Measurements from ENCODE around the gene DHRS13. TPM values are rescaled to one million over a fixed set of nuclear protein-coding genes. Genes with fewer than 3 reads are reported as not detected.

Gene DHRS13
- polyA plus RNA-seq, 1 donor (not counting 4 experiments of a cell fraction or from before 2014, with no cell fraction given) = 3.4 TPM

DNA sequence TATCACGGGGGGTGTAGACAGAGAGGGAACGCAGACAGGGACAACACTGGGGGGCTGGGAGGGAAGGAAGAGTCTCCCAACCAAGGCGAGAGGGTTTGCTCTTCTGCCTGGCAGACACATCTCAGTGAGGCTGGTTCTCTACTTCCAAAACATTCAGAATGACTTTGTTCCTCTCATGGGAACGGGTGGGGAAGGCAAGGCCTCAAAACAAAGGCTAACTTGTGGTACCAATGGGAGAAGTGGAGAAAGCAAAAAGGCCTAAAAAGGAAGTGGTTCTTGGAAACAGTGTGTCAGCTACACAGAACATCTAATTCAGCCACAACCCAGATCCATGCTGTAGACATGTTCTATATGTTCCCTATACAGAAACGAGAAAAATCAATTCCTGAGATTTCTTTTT lies 12.9 kb downstream of the DHRS13 start:
- Histone ChIP-seq H3K4me1 (ENCODE audit: control insufficient read depth, extremely low read depth, insufficient read depth, low read length) (peaks cover 16% of the 10 kb centered on the region), H4K20me1 (ENCODE audit: control insufficient read depth, extremely low read depth, insufficient read depth, low read length) (no peaks in the 10 kb centered on the region), H3K27ac (ENCODE audit: control insufficient read depth, insufficient read depth, low read length) (no peak overlapping the region), H3K9ac (ENCODE audit: control insufficient read depth, extremely low read depth, insufficient read depth, low read length) (no peak overlapping the region), H3K27me3 (ENCODE audit: control insufficient read depth, extremely low read depth, insufficient read depth, low read length) (no peaks in the 10 kb centered on the region), H3K4me3 (ENCODE audit: control insufficient read depth in 2 of 3, extremely low read depth in 1 of 3, insufficient read depth in 2 of 3, low read depth in 1 of 3, low read length in 3 of 3) (no peak overlapping the region), H3K9me3 (ENCODE audit: control insufficient read depth, low read depth, low read length) (no peaks in the 10 kb centered on the region), H2AFZ (ENCODE audit: control insufficient read depth, low read length) (no peak overlapping the region), H3K9me1 (ENCODE audit: control insufficient read depth, extremely low read depth, insufficient read depth, low read length) (no peaks in the 10 kb centered on the region), H3K4me2 (ENCODE audit: control insufficient read depth, extremely low read depth, insufficient read depth, low read depth, low read length) (no peak overlapping the region), H3K36me3 (ENCODE audit: control insufficient read depth in 2 of 2, extremely low read depth in 1 of 2, insufficient read depth in 2 of 2, low read length in 2 of 2) (peaks cover 9 to 11% of the 10 kb centered on the region in 2 experiments), H3K79me2 (ENCODE audit: control insufficient read depth, insufficient read depth, low read length) (peaks cover 6% of the 10 kb centered on the region)
- dilution Hi-C loops (cut with MboI; ENCODE audit: extremely low pct_ligation_motif_present, low sequenced_read_pairs) = no loop called here
- FAIRE-seq (no peak), DNase-seq (ENCODE audit: low read depth, low spot score) (no peak)
- TF ChIP-seq, protein P1, sequence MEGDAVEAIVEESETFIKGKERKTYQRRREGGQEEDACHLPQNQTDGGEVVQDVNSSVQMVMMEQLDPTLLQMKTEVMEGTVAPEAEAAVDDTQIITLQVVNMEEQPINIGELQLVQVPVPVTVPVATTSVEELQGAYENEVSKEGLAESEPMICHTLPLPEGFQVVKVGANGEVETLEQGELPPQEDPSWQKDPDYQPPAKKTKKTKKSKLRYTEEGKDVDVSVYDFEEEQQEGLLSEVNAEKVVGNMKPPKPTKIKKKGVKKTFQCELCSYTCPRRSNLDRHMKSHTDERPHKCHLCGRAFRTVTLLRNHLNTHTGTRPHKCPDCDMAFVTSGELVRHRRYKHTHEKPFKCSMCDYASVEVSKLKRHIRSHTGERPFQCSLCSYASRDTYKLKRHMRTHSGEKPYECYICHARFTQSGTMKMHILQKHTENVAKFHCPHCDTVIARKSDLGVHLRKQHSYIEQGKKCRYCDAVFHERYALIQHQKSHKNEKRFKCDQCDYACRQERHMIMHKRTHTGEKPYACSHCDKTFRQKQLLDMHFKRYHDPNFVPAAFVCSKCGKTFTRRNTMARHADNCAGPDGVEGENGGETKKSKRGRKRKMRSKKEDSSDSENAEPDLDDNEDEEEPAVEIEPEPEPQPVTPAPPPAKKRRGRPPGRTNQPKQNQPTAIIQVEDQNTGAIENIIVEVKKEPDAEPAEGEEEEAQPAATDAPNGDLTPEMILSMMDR (optimal IDR thresholded peaks at IDR 0.05 in 1 of 3, IDR thresholded peaks at IDR 0.05 in 1 of 3, conservative IDR thresholded peaks at IDR 0.05 in 1 of 3; ENCODE audit: extremely low read depth in 1 of 3, insufficient read depth in 2 of 3, low read length in 3 of 3) = no peak
- no peak for TF ChIP-seq EZH2 (IDR thresholded peaks at IDR 0.05; ENCODE audit: low read length)

DNA sequence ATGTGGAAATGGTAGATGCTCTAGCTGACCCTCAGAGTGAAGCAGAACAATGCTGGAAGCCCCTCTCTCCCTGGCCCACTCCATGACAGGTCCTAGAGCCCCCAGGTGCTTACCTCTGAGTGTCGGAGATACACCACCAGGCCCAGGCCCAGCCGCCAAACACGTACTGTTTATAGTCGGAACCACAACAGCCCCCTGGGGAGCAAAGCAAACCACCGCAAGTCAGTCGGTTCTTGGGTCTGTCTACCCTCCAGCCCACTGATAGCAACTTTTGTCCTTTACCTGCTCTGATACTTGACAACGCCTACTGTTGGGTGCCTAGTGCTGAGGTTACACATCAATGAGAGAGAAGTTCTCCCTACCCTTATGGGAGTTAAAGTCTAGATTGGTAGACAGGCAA lies 14.0 kb downstream of the DHRS13 start:
- dilution Hi-C loops (cut with MboI; ENCODE audit: extremely low pct_ligation_motif_present, low sequenced_read_pairs) = no loop called here
- FAIRE-seq (no peak), DNase-seq (ENCODE audit: low read depth, low spot score) (no peak)
- Histone ChIP-seq H3K9ac (ENCODE audit: control insufficient read depth, extremely low read depth, insufficient read depth, low read length) (no peak overlapping the region), H3K4me1 (ENCODE audit: control insufficient read depth, extremely low read depth, insufficient read depth, low read length) (peaks cover 12% of the 10 kb centered on the region), H4K20me1 (ENCODE audit: control insufficient read depth, extremely low read depth, insufficient read depth, low read length) (no peaks in the 10 kb centered on the region), H3K79me2 (ENCODE audit: control insufficient read depth, insufficient read depth, low read length) (peaks cover 6% of the 10 kb centered on the region), H3K9me3 (ENCODE audit: control insufficient read depth, low read depth, low read length) (no peaks in the 10 kb centered on the region), H3K4me3 (ENCODE audit: control insufficient read depth in 2 of 3, extremely low read depth in 1 of 3, insufficient read depth in 2 of 3, low read depth in 1 of 3, low read length in 3 of 3) (no peak overlapping the region), H2AFZ (ENCODE audit: control insufficient read depth, low read length) (no peak overlapping the region), H3K27ac (ENCODE audit: control insufficient read depth, insufficient read depth, low read length) (no peak overlapping the region), H3K27me3 (ENCODE audit: control insufficient read depth, extremely low read depth, insufficient read depth, low read length) (no peaks in the 10 kb centered on the region), H3K9me1 (ENCODE audit: control insufficient read depth, extremely low read depth, insufficient read depth, low read length) (no peaks in the 10 kb centered on the region), H3K4me2 (ENCODE audit: control insufficient read depth, extremely low read depth, insufficient read depth, low read depth, low read length) (no peak overlapping the region), H3K36me3 (ENCODE audit: control insufficient read depth in 2 of 2, extremely low read depth in 1 of 2, insufficient read depth in 2 of 2, low read length in 2 of 2) (peaks cover 13 to 17% of the 10 kb centered on the region in 2 experiments)
- TF ChIP-seq, protein P1 (optimal IDR thresholded peaks at IDR 0.05 in 1 of 3, IDR thresholded peaks at IDR 0.05 in 1 of 3, conservative IDR thresholded peaks at IDR 0.05 in 1 of 3; ENCODE audit: extremely low read depth in 1 of 3, insufficient read depth in 2 of 3, low read length in 3 of 3) = no peak
- no peak for TF ChIP-seq EZH2 (IDR thresholded peaks at IDR 0.05; ENCODE audit: low read length)

All from keratinocyte (primary cell).